H9 (cell line): ENCODE results near the gene ZNF655. TPM values are rescaled to one million over a fixed set of nuclear protein-coding genes. Genes with fewer than 3 reads are reported as not detected.

Experiments used
- DNase-seq: peaks from one replicate; pipeline ENCODE4 v3.0.0-alpha.2; 2017
- H2AFZ ChIP-seq: one replicate; pipeline ENCODE4 v1.6.1; 2013; ENCODE audit warnings: mild to moderate bottlenecking, low read length, control low read depth, moderate library complexity
- H2AK5ac ChIP-seq: 2 replicates; pipeline ENCODE4 v1.6.1; 2013; ENCODE audit warnings: low read length, control low read depth, mixed read lengths; ENCODE audit not compliant: insufficient read length
- H2BK120ac ChIP-seq: one replicate; pipeline ENCODE4 v1.6.1; 2013; ENCODE audit warnings: low read depth, mild to moderate bottlenecking, low read length, control low read depth, inconsistent platforms; ENCODE audit not compliant: poor library complexity, severe bottlenecking
- H2BK12ac ChIP-seq: 2 replicates; pipeline ENCODE4 v1.6.1; 2013; ENCODE audit warnings: low read length, control low read depth, mixed read lengths, low read depth; ENCODE audit not compliant: insufficient read length
- H2BK15ac ChIP-seq: 2 replicates; pipeline ENCODE4 v1.6.1; 2013; ENCODE audit warnings: low read depth, low read length, control low read depth
- H2BK20ac ChIP-seq: one replicate; pipeline ENCODE4 v1.6.1; 2013; ENCODE audit warnings: low read depth, mild to moderate bottlenecking, low read length, control low read depth, inconsistent platforms; ENCODE audit not compliant: poor library complexity, severe bottlenecking
- H2BK5ac ChIP-seq: 2 replicates; pipeline ENCODE4 v1.6.1; 2013; ENCODE audit warnings: low read length, control low read depth, mixed read lengths; ENCODE audit not compliant: insufficient read length
- H3K14ac ChIP-seq: 2 replicates; pipeline ENCODE4 v1.6.1; 2013; ENCODE audit warnings: low read length, control low read depth; ENCODE audit not compliant: insufficient read depth
- H3K18ac ChIP-seq: 2 replicates; pipeline ENCODE4 v1.6.1; 2013; ENCODE audit warnings: low read depth, mild to moderate bottlenecking, mixed read lengths, low read length, control low read depth; ENCODE audit not compliant: insufficient read length
- H3K23ac ChIP-seq: 2 replicates; pipeline ENCODE4 v1.6.1; 2013; ENCODE audit warnings: low read length, control low read depth, mixed read lengths, low read depth; ENCODE audit not compliant: insufficient read length
- H3K23me2 ChIP-seq: 2 replicates; pipeline ENCODE4 v1.6.1; 2013; ENCODE audit warnings: low read depth, mild to moderate bottlenecking, mixed read lengths, low read length, control low read depth; ENCODE audit not compliant: insufficient read length, poor library complexity, severe bottlenecking
- H3K27ac ChIP-seq: 2 replicates; pipeline ENCODE4 v1.5.1; 2013; ENCODE audit warnings: low read length, control low read depth, mixed read lengths, low read depth; ENCODE audit not compliant: insufficient read length
- H3K27me3 ChIP-seq: 2 replicates; pipeline ENCODE4 v1.6.1; 2013; ENCODE audit warnings: low read length, control low read depth, inconsistent platforms; ENCODE audit not compliant: insufficient read depth
- H3K4ac ChIP-seq: 2 replicates; pipeline ENCODE4 v1.6.1; 2013; ENCODE audit warnings: low read depth, mild to moderate bottlenecking, control low read depth, inconsistent platforms, low read length, moderate library complexity
- H3K4me1 ChIP-seq: 2 replicates; pipeline ENCODE4 v1.6.1; 2013; ENCODE audit warnings: low read length, control low read depth, inconsistent platforms; ENCODE audit not compliant: insufficient read depth
- H3K4me2 ChIP-seq: 2 replicates; pipeline ENCODE4 v1.6.1; 2013; ENCODE audit warnings: low read length, control low read depth, mixed read lengths; ENCODE audit not compliant: insufficient read length, insufficient read depth
- H3K56ac ChIP-seq: 2 replicates; pipeline ENCODE4 v1.6.1; 2013; ENCODE audit warnings: low read depth, mild to moderate bottlenecking, mixed read lengths, low read length, control low read depth; ENCODE audit not compliant: insufficient read length
- H3K79me1 ChIP-seq: 2 replicates; pipeline ENCODE4 v1.6.1; 2013; ENCODE audit warnings: low read depth, mild to moderate bottlenecking, moderate library complexity, low read length, control low read depth, inconsistent platforms; ENCODE audit not compliant: insufficient read depth, poor library complexity, severe bottlenecking
- H3K79me2 ChIP-seq: 2 replicates; pipeline ENCODE4 v1.6.1; 2013; ENCODE audit warnings: low read length, control low read depth, inconsistent platforms; ENCODE audit not compliant: insufficient read depth
- H3K9ac ChIP-seq: 2 replicates; pipeline ENCODE4 v1.6.1; 2013; ENCODE audit warnings: low read length, control low read depth, mixed read lengths; ENCODE audit not compliant: insufficient read length; ENCODE audit errors: extremely low read depth
- H3K9me3 ChIP-seq: one replicate; pipeline ENCODE4 v1.6.1; 2013; ENCODE audit warnings: low read depth, low read length, inconsistent platforms; ENCODE audit not compliant: control insufficient read depth
- H3T11ph ChIP-seq: one replicate; pipeline ENCODE4 v1.6.1; 2013; ENCODE audit warnings: mild to moderate bottlenecking, low read length, control low read depth, inconsistent platforms
- H4K20me1 ChIP-seq: one replicate; pipeline ENCODE4 v1.6.1; 2013; ENCODE audit not compliant: control insufficient read depth, insufficient read length, insufficient read depth
- H4K5ac ChIP-seq: 2 replicates; pipeline ENCODE4 v1.6.1; 2013; ENCODE audit warnings: low read depth, mild to moderate bottlenecking, mixed read lengths, low read length, control low read depth; ENCODE audit not compliant: insufficient read length
- H4K8ac ChIP-seq: replicated peaks from 2 replicates; pipeline ENCODE4 v1.6.1; 2013; ENCODE audit warnings: low read length, control low read depth, mixed read lengths, low read depth; ENCODE audit not compliant: insufficient read length
- H4K91ac ChIP-seq: 2 replicates; pipeline ENCODE4 v1.6.1; 2013; ENCODE audit warnings: low read depth, mild to moderate bottlenecking, moderate library complexity, mixed read lengths, low read length, control low read depth; ENCODE audit not compliant: insufficient read length
- H3K27ac Mint-ChIP-seq, 3 experiments: 2 replicates in 2 of 3; 3 replicates in 1 of 3; pipeline ENCODE4 v1.8.0; 2020 to 2021; ENCODE audit warnings: mixed read lengths in 3 of 3, mild to moderate bottlenecking in 1 of 3, moderate library complexity in 1 of 3
- H3K27me3 Mint-ChIP-seq: 2 replicates; pipeline ENCODE4 v1.8.0; 2021; ENCODE audit warnings: low read depth, mild to moderate bottlenecking, moderate library complexity, mixed read lengths
- H3K36me3 Mint-ChIP-seq, 3 experiments: 2 replicates in 2 of 3; 3 replicates in 1 of 3; pipeline ENCODE4 v1.8.0; 2020 to 2021; ENCODE audit warnings: low read depth in 3 of 3, mixed read lengths in 3 of 3; ENCODE audit not compliant: insufficient read depth in 1 of 3
- H3K4me1 Mint-ChIP-seq, 2 experiments: 2 replicates each; pipeline ENCODE4 v1.8.0; 2020; ENCODE audit warnings: mixed read lengths in 2 of 2
- H3K4me3 Mint-ChIP-seq, 2 experiments: 2 replicates in 1 of 2; 3 replicates in 1 of 2; pipeline ENCODE4 v1.8.0; 2020 to 2021; ENCODE audit warnings: mild to moderate bottlenecking in 2 of 2, mixed read lengths in 2 of 2, moderate library complexity in 1 of 2
- H3K9me3 Mint-ChIP-seq, 2 experiments: 2 replicates in 1 of 2; 3 replicates in 1 of 2; pipeline ENCODE4 v1.8.0; 2020; ENCODE audit warnings: mild to moderate bottlenecking in 2 of 2, mixed read lengths in 2 of 2, moderate library complexity in 1 of 2
- WGBS: extraction: QIAGEN DNeasy Blood & Tissue Kit; methylation state at CpG from one replicate; pipeline ENCODE4 v1.1.7; 2013; ENCODE audit warnings: missing lambda C conversion rate, low lambda C conversion rate, mixed read lengths; ENCODE audit not compliant: insufficient read length; ENCODE audit errors: extremely low coverage; 5-methylcytosine and 5-hydroxymethylcytosine counted together
- total RNA-seq: library from RNA; stranded (reverse); gene quantifications from 2 replicates; pipeline ENCODE4 v1.2.1, GENCODE V29; 2021
- TF ChIP-seq, protein P1 (sequence below): fragments of 200-600 bp; sonication (generic); conservative IDR thresholded peaks from 3 replicates; pipeline ENCODE4 v1.8.0; 2021; ENCODE audit warnings: antibody characterized with exemption, mild to moderate bottlenecking

ZNF655 gene
- total RNA-seq, 1 experiment from 2014 or later: 49.2 TPM

DNA sequence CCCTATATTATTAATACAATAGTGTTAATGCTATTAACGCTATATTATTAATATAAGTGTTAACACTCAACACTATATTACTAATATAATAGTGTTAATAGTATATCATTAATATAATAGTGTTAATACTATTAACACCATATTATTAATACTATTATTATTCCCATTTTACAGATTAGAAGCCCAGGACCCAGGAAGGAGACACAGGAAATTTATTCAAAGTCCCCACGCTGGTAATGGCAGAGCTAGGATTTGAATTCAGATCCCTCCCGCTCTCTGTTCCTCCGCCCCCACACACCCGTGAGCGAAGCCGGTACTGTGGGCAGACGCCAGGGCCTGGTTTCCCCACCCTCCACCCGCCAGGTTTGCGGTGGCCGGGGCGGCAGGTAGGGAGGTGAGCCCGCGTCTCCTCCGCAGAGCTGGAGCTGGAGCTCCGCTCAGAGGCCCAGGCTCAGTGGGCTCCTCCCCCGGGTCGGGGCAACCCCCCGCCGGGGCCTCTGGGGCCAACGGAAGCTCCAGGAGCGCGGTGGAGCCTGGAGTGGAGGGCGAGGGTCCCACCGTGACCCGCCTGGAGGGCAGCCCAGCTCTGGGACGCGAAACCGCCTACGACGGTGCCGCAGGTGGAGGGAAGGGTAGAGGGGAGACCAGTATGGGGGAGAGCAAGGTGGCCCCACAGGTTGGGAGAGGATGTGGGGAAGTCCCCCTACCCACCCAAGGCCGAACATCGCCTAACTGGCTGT, 39.5 kb downstream of the ZNF655 start, which contains the start of gene TMEM225B:
Gene TMEM225B, plus strand, starts transcription at position 506 of the 740 bp plus-strand sequence. CDS start 6,122 bp downstream, outside the sequence.
- Histone ChIP-seq H2BK120ac (no peak within 1 kb of the TSS), H3K9me3 (no peaks in the 10 kb centered on the region), H2AK5ac (no peak within 1 kb of the TSS), H3K79me1 (no peaks in the 10 kb centered on the region), H3K27me3 (no peaks in the 10 kb centered on the region), H4K5ac (no peak within 1 kb of the TSS), H3K4me2 (no peak within 1 kb of the TSS), H3K56ac (no peak within 1 kb of the TSS), H4K8ac (no peak within 1 kb of the TSS), H3K79me2 (no peaks in the 10 kb centered on the region), H3K4ac (no peak within 1 kb of the TSS), H2AFZ (no peak within 1 kb of the TSS), H3K23ac (no peak within 1 kb of the TSS), H3K27ac (no peak within 1 kb of the TSS), H3K4me1 (no peaks in the 10 kb centered on the region), H3K18ac (no peak within 1 kb of the TSS), H2BK12ac (no peak within 1 kb of the TSS), H3K14ac (no peak within 1 kb of the TSS), H3K23me2 (no peaks in the 10 kb centered on the region), H2BK20ac (no peak within 1 kb of the TSS), H2BK15ac (no peak within 1 kb of the TSS), H2BK5ac (no peak within 1 kb of the TSS), H3K9ac (no peak within 1 kb of the TSS), H3T11ph (no peak within 1 kb of the TSS), H4K91ac (no peak within 1 kb of the TSS), H4K20me1 (no peaks in the 10 kb centered on the region)
- Mint-ChIP-seq H3K4me3 (no peak within 1 kb of the TSS), H3K36me3 (no peaks in the 10 kb centered on the region), H3K27ac (no peak within 1 kb of the TSS), H3K9me3 (no peaks in the 10 kb centered on the region; a peak in 1 of 5 replicates), H3K4me1 (0 out of 4 replicates have a peak, but pooled peaks cover 0 to 4% of the 10 kb centered on the region in 2 experiments), H3K27me3 (peaks cover 2% of the 10 kb centered on the region; the same call in 1 of the 2 replicates)
- DNase-seq: peak; percentile 46
- TF ChIP-seq, protein P1, sequence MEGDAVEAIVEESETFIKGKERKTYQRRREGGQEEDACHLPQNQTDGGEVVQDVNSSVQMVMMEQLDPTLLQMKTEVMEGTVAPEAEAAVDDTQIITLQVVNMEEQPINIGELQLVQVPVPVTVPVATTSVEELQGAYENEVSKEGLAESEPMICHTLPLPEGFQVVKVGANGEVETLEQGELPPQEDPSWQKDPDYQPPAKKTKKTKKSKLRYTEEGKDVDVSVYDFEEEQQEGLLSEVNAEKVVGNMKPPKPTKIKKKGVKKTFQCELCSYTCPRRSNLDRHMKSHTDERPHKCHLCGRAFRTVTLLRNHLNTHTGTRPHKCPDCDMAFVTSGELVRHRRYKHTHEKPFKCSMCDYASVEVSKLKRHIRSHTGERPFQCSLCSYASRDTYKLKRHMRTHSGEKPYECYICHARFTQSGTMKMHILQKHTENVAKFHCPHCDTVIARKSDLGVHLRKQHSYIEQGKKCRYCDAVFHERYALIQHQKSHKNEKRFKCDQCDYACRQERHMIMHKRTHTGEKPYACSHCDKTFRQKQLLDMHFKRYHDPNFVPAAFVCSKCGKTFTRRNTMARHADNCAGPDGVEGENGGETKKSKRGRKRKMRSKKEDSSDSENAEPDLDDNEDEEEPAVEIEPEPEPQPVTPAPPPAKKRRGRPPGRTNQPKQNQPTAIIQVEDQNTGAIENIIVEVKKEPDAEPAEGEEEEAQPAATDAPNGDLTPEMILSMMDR: no peak
- no CpG with 5 or more reads among the region's 34 CpGs for WGBS
